Thyroid gland (tissue), 4 donors: ENCODE data around the gene PGK1.

Experiments used
- CTCF ChIP-seq, 6 experiments: fragments of 200-600 bp in 3 of 6; fragments of 450-650 bp in 3 of 6; sonication (generic) in 3 of 6; IDR thresholded peaks; one replicate each; pipeline ENCODE4 v1.5.1; 2016 to 2019; ENCODE audit warnings: antibody characterized with exemption in 6 of 6, mild to moderate bottlenecking in 2 of 6, inconsistent platforms in 1 of 6, moderate library complexity in 1 of 6
- POLR2A ChIP-seq, 2 donors: fragments of 450-650 bp; IDR thresholded peaks; one replicate each; pipeline ENCODE4 v1.6.1; 2017; ENCODE audit warnings: antibody characterized with exemption in 2 of 2, mild to moderate bottlenecking in 2 of 2, moderate library complexity in 1 of 2

- TF ChIP-seq CTCF (IDR thresholded peaks at IDR 0.05) (no peak), POLR2A (IDR thresholded peaks at IDR 0.05) (no peak)
These were observed 2.0 kb upstream of the PGK1 start for GRCh38 chrX:78102091-78102490.
